NCI-H446 (cell line): Measurements from ENCODE around the gene LMNTD2.

Experiments used
- DNase-seq, 2 experiments: peaks; one replicate each; lab custom pipeline; 2025; lab: John Stamatoyannopoulos, UW

The LMNTD2 gene

GRCh38 chr11:508956-509355, 51.6 kb downstream of the LMNTD2 start:
- no peak for DNase-seq

DNA sequence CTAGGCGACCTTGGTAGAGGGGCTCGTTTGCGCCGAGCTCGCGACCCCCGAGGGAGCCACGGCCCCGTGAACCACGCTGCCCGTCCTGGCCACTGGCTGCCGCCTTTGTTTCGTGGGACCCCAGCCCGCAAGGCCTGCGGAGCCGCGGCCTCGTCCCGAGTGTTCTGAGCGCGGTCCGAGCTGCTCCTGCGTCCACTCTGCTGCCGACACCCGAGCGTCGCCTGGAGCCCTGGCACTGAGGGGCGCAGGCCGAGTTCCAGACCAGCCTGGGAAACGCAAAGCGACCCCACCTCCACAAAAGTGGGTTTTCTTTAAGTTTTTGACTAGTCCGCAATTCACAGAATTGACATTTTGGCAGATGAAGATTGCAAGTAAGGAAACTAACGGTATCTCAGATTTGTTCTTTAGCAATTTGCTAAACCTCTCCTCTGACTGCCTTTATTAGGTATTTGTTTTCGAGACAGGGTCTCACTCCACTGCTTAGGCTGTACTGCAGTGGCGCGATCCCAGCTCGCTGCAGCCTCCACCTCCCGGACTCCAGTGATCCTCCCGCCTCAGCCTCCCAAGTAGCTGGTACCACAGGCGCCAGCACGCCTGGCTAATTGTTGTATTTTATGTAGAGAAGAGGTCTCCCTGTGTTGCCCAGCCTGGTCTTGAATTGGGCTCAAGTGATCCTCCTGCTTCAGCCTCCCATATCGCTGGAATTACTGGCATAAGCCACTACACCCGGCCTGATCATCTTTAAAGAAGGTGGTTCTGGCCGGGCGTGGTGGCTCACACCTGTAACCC, 52.6 kb downstream of the LMNTD2 start:
- no peak for DNase-seq

DNA sequence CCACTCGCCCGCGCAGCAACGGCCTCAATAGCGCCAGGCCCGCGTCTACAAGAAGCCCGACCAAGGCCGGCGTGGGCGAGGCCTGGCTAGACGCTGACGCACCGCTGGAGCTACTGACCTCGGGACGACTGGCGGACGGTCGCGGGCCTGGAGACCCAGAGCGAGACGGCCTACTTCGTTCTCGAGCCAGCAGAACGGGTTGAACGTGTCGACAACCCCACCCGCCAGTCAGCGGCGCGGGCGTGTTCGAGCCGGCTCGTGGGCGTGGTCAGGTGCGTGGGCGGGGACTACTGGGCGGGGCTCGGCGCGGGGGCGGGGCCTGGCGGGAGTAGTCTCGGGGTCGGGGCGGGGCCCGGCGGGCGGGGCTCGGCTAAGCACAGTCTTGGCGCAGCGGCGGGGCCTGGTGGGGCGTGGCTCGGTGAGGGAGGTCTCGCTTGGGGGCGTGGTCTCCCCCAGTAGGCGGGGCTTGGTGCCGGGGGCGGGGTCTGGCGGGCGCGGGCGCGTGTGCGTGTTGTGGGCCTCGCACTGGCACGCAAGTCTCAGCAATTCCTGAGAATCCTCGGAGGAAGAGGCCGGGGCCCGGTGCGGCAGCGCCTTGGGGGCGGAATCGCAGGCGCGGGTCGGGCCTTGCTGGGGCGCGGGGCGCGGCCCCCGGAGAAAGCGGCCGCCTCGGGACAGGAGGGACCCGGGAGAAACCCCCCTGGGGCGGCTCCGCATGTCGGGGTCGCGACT, 53.4 kb downstream of the LMNTD2 start, which contains the start of gene RNH1:
RNH1 (minus strand) TSS at position 248 of the 732 bp plus-strand sequence. CDS start 5,080 bp downstream, outside the sequence.
- peak; percentile 87 to 97 for DNase-seq

DNA sequence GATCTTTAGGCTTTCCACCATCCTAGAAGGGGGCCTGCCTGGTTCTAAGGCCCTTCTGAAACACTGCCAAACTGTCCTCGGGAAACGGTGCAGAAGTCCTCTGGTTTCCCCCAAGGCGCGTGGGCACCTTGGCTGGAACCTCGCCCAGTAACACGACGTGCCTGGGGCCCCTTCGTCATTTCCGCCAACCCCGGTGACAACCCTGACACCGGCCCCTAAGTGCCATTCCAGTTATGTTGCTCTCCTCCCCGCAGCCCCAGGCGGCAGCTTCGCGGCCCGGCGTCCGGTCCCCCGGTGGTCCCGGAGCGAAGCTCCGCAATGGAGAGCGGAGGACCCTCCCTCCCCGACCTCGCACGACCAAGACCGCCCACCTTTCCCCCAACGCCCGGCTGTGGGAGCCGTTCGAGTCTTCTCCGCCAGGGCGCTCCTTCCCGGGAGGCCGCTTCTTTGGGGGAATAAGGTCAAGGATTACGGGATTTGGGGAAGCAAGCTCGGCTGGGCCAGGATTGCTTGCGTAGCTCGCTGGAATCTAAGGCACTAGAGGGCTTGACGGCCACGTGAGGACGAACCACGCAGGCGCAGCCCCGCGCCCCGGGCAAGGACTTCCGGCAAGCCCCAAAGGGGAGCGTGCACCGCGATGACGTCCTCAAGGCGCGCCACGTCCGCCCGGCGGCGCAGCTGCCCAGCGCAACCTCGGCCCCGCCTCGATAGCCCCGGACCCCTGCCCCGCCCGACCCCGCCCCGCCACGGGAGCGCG, 54.1 kb downstream of the LMNTD2 start:
- DNase-seq = peak; percentile 95 to 98

- no peak for DNase-seq
Measured at GRCh38 chr11:504994-505344, 55.6 kb downstream of the LMNTD2 start.
